Stimulated activated CD4-positive, alpha-beta T cell treated with anti-CD3 and anti-CD28 coated beads, Interleukin-1b, Interleukin-23, amount 100 ng/mL, for 24 hours (primary cell): ENCODE data around the gene ALG6.
"Not testable (repeated sequence)": the region's sequence is repeated elsewhere in the genome, so short reads cannot be mapped to it uniquely, and the experiment has no call there.

Source experiments
- DNase-seq, 4 experiments: peaks; one replicate each; pipeline ENCODE4 v3.0.0-alpha.2; 2020; ENCODE audit warnings: low read depth in 4 of 4, low spot score in 1 of 4

Gene ALG6

DNA sequence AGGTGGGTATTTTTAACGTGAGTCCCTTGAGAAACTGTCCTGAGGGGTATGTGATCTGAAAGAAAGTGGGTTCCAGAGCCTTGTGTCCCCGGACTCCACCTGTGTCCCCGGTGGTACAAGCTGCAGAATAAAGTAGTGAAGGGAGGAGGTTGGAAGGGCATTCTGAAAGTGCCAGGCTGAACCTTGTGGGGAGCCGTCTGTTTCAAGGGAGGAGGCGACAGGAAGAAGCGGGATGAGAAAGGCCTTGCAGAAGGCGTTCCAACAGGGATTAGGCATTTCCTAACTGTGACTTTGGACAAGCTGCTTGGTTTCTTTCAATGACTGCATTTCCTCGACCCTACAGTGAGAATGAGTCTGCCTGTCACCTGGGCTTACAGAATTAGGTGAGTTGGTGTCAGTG, 39.3 kb upstream of the ALG6 start:
- no peak for DNase-seq

DNA sequence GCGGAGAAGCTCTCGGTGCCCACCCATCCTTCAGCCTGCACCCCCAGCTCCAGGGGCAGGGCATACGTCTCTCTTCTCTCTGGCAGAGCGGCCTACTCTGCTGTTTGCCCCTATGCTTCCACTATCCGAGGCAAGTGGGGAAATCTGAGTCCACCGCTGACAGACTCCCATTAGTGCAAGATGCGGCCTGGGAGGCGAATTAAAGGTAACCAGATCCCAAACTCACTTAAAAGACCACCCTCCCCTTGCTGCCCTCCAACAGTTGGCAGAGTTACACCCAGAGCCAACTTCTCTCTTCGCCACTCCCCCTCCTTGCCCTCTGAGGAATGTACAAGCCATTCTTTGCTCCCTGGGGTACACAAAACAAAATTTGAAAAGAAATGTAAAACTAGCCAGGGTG, 38.6 kb upstream of the ALG6 start:
- DNase-seq, result no peak

DNA sequence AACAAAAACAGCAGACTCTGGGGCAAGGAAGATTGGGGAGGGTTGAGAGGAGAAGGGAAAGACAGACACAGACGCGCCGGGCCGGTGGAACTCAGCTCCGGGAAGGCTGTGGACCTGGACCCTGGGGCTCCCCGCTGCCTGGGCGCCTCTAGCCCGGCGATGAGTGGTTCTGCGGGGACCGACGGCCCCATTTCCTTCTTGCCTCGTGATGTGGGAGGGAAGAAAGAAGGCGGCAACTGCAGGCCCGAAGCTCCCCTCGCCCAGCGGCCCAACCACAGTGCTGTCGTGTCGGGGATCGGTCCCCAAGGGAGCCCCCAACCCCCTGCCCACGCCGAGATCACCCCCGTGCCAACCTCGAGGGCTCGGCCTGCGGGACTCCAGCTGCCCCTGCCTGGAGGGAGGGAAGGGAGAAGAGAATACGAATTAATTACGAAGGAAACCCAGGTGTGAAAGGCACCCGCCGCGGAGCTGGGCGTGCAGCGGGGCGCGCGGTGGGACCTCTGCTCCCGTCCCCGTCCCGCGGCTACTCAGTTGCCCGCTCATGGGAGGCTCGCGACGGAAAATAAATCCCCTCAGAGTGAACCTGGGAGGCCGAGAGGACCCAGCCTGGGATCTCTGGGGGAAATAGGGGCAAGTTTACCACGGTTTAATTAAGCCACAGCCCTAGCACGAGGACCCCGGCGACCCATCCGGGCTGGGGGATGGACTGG, 37.7 kb upstream of the ALG6 start:
- no peak for DNase-seq

DNA sequence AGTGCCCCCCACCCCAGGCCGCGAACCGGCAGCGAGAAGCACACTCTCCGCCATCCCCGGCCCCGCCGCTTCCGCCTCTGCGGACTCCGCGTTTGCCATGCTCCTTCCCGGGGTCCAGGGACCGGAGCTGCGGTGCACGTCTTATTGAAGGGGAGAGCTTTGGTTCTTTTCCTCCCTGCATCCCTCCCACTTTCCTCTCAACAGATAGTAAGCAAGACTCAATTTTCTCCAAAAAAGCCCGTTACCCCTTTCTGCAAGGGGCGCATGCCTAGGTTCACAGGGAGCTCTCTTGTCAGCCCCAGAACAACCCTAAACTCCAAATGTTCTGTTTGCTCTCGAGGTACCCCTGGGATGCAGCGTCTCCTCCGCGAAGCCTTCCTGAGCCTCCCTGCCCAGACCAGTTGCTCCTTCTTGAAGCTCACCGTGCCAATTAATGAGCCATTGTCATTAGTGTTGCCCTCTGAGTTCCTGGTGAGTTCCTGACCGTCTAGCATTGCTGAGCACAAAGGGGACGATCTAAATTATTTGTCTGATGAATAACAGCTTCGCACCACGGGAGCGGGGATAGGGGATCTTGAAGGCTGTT, 37.0 kb upstream of the ALG6 start:
- no peak for DNase-seq

DNA sequence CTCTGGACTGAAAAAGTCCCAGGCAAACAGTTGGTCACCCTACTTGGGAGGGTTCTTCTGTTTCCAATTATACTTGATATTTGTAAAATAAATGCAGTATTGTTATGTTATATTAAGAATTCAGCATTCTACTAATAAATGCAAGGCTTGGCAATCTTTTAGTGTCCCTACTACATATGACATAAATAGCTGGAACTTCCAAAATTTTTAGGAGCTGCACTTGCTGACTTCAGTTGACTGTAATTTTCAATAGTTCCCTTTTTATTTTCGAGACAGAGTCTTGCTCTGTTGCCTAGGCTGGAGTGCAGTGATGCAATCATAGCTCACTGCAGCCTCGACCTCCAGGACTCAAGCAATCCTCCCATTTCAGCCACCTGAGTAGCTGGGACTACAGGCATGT, 25.0 kb upstream of the ALG6 start:
- DNase-seq, result no peak

DNA sequence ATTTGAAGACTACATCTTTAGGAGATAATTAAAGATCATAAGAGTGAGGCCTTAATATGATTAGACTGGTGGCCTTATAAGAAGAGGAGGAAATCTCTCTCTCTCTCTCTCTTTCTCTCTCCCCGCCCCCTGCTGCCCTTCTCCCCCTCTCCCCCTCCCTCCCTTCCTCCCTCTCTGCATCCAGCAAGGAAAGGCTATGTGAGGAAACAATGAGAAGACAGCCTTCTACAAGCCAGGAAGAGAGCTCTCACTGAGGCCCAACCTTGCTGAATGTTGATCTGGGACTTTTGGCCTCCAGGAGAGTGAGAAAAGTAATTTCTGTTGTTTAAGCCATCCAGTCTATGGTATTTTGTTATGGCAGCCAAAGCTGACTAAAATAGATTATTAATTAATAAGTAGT, 23.5 kb upstream of the ALG6 start:
- DNase-seq, result no peak

DNA sequence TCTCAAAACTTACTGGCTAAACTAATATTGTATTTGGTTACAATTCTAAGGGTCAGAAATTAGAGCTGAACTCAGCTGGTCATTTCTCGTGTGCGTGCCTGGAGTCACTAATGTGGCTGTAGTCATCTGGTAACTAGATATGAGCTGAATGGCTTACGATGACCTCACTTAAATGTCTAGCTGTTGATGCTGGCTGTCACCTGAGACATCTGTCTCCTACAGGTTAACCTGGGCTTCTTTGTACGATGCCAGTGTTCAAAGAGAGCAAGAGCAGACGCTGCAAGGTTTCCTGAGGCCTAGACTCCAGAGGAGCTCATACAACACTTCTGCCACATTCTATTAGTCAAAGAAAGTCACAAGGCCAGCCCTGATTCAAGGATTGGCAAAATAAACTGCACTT, 17.1 kb upstream of the ALG6 start:
- DNase-seq, result no peak

DNA sequence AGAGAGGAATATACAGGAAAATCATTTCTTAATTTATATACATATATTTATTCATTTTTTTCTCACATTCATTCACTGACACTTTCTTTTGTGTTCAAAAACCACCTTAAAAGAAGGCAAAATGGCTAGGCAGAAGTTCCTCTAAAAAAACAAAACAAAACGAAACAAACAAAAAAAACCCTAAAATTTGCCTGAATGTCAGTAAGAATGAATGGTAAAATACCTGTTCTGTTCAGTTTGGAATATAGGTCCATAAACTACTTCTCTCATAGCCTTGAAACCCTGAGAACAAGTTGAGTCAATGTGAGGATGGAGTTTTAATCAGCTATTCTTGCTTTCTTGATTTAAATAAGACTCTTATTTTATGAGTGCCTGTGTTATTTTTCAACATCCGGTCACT, 14.7 kb upstream of the ALG6 start:
- no peak for DNase-seq

DNA sequence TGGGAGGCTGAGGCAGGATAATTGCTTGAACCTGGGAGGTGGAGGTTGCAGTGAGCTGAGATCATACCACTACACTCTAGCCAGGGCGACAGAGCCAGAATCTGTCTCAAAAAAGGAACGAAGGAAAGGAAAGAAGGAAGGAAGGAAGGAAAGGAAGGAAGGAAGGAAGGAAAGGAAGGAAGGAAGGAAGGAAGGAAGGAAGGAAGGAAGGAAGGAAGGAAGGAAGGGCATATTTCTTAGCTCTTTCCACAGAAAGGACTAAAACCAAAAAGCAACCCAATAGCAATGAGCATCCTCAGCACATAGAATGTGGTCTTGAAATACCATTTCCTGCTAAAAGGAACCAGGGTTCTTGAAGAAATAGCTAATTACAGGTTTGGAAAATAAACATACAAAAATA, 11.2 kb upstream of the ALG6 start:
- not testable (repeated sequence) for DNase-seq

DNA sequence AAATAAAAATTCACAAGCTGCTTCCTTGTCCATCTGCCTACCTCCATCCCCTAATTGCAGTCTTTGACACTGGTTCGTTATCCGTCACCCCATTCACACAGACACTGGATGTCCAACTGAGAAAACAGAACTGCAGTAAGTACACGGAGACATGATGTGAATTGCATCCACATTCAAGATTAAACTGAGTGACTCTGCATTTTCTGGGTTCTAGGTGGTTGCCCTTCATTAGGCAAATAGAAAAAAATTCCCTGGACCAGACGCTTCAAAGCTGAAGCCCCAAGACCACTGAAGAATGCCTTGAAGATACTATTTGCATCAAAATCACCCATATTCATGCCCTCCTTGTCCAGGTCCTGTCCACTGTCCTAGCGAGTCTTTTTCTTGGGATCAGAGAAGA, 7.9 kb upstream of the ALG6 start:
- no peak for DNase-seq

DNA sequence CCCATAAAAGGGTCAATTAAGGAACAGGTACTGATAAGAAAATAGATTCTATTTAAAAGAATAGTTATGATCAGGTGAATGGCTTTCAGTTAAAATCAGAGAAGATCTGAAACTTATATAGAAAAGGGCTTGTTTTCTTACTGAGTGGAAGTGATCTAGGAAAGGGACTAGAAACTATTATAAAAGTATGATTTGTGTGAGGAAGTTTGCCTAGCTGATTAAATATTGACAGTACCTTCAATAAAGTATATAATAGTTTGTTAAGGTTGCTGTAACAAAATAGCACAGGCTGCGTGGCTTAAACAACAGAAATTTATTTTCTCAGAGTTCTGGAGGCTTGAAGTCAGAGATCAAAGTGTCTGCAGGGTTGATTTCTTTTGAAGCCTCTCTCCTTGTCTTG, 5.4 kb upstream of the ALG6 start:
- DNase-seq, result no peak

DNA sequence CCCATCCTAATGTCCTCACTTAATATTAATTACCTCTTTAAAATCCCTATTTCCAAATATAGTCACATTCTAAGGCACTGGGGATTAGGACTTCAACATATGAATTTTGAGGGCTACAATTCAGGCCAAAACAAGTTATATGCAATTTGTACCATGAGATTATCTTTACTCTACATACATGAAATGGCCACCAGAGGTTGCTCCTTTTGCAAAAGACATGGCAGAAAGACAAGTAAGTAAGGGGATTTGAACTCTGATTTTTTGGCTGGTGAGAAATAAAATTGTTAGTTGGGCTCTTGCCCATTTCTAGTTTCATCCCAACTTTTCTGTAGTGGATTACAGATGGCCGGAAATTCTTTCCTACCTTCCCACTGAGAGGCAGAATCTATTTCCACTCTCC, 4.8 kb upstream of the ALG6 start:
- no peak for DNase-seq

DNA sequence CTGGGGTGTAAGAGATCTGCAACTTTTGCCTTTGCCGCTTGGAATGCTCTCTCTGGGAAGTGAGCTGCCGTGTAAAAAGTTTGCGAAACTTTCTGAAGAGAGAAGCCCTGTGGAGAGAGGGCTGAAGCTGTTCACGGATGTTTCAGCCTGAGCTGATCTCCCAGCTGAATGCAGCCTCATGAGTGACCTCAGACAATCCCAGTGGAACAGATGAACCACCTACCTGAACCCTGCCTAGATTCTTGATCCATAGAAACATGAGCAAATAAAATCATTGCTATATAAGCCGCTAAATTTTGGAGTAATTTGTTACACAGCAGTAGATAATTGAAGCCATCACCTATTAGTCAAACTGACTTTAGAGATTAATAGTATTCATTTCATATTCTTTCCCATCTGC, 4.4 kb upstream of the ALG6 start:
- no peak for DNase-seq

DNA sequence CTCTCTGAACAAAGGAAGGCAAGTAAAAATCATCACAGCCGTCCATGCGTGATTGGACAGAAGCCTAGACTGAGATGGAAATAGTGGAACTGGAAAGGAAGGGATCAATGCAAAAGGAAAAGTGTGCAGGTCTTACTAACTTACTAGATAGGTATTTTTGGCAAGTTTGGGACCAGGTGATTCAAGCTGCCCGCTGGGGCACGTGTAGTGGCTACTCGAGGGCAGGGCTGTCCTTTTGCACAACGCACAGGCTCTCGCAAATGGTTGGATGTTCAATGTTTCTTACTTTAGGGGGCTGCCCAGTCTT, 566 bp upstream of the ALG6 start:
- no peak for DNase-seq

DNA sequence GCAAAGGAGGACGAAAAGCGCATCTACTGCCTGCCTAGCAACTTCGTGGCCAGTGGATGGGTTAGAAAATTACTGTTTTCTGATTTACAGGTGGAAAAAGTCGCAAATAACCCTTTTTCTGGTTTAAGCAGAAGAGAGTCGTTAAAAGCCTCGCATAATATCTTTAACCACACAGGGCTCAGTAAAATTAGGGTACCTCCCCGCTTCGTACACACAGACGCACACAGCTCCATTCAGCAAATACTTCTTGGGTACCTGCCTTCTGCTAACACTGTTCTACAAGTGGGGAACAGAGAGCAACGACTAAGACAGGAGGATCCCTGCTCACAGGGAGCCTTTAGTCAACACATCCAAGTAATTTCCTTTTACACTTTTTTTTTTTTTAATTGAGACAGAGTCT, 704 bp downstream of the ALG6 start:
- no peak for DNase-seq

DNA sequence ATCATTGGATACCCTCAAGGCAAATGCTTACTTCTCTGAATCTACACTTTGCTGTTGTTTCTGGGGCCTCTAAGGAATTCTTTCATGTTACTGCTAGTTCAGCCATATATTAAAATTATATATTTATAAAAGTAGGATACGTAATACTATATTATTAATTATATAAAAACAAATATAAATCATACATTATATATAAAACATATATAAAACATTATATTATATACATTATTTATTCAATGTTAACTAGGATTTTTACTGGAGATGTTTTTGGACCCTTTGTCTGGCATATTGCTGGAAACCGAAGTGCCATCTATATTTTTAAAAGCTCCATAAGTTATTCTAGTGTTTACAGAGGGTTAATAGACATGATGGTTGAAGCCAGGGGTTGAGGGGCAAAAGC, 12.2 kb downstream of the ALG6 start:
- no peak for DNase-seq

DNA sequence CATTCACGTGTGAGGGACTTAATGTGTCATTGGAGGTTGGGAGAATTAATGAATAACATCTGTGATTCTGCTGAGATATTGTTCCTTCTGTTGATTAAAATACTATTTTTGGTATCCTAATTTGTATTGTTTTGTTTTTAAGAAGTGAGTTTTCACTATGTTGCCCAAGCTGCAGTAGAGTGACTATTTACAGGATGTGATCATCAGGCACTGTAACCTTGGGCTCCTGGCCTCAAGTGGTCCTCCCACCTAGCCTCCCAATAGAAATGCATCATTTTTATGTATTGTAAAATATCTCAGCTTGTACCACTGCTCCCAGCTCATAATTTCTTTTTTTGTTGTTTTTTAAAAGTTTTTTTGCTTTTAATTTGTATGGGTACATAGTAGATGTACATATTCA, 14.3 kb downstream of the ALG6 start:
- no peak for DNase-seq

DNA sequence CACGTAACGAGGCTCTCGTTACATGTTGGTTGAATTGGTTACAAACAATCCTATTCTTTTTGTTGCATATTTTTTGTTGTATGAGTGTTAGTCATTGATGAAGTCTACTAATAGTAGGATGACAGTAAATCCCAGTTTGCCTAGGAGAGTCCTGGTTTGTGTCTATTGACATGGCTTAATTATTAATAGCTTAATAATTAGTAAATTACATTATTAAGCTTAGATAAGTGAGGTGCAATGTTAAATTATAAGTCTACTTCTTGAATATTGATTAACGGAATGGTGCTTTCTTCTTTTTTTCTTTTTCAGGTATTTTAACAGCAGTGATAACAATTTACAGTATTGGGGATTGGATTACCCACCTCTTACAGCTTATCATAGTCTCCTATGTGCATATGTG, 34.5 kb downstream of the ALG6 start:
- DNase-seq, result no peak

DNA sequence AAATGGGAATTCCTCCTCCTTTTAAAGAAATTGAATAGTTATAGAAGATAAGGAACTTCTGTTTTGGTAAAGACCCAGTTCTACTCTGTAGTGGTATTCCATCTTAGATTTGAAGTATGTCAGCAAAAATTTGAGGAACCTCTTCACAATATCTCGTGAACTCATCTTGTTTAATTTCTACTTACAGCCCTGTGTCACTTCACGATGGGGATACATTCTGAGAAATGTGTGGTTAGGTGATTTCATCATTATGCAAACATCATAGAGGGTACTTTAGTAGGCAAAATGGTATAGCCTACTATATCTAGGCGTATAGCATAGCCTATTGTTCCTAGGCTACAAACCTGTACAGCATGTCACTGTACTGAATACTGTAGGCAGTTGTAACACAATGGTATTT, 36.0 kb downstream of the ALG6 start:
- no peak for DNase-seq

DNA sequence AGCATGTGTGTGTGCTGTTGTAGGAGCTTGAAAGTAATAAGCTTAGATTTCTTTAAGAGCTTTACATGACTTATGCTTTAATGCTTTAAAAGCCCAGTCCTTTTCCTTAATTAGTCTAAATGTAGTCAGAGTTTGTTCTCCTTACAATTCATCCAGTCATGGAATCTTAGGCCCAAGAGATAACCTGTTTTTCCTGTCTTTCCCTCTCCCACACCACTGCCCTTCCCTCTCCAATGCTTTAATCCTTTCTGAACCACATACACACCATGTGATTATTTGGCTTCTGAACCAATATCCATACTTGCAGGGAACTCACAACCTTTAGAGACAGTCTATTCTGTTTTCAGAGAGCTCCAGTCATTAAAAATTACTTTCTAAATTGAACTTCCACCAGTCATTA, 37.6 kb downstream of the ALG6 start:
- DNase-seq, result no peak

DNA sequence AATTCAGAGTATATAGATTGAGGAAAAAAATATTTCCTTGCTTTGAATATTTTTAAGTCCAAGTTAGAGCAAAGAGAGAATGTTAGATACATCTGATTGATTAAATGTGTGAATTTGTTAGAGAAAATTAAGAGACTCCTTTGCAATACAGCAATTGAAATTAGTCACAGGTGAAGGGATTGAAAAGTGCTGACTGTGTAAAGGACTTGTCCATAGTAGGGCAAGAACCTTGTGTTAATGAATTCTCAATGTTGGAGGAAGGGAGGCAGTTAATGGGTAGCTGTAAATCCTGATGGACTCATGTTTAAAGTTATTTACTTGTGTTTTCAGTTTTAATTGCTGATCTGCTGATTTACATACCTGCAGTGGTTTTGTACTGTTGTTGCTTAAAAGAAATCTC, 38.6 kb downstream of the ALG6 start:
- DNase-seq, result no peak

DNA sequence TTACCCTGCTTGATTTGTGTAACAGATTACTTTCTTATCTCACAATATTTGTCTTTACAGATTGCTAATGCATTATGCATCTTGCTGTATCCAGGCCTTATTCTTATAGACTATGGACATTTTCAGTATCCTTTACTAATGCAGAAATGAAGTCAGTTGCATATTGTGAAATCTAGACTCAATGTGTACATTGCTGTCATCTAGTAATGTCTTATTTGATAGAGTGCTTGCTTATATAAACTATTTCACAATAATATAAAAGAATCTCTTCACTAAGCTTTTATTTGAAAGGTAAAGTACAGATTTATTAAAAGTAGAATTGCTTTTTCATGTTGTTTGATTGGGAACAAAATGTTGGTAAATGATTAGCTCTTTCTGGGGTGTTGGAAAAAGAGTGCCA, 39.6 kb downstream of the ALG6 start:
- DNase-seq, result no peak

DNA sequence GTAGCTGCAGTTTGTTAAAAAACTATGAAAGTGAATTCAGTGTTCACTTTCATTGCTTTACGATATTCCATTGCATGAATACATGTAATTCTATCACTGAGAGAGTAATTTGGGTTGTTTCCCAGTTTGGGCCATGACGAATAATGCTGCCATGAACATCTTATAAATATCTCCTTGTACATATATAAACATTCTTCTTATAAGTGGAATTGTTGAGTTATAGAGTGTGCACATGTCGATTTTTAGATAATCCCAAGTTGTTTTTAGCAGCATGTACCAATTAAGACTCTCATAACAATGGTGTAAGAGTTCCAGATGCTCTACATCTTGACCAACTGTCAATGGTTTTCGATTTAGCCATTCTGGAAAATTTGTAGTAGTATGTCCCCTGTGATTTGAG, 40.9 kb downstream of the ALG6 start:
- no peak for DNase-seq

DNA sequence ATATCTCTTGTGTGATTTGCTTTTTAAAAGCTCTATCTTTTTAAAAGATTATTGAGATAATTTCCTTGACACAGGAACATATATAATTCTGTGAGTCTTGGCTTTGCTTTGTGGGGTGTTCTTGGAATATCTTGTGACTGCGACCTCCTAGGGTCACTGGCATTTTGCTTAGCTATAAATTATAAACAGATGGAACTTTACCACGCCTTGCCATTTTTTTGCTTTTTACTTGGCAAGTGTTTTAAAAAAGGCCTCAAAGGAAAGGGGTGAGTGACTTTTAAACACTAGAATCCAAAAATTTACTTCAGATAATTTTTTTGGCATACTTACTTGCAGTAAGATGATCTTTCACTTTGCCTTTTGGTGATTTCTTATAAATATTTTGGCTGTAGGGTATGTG, 43.6 kb downstream of the ALG6 start:
- DNase-seq, result no peak
